Measurements from ENCODE around the gene FSTL5.
"Not testable (repeated sequence)": the region's sequence is repeated elsewhere in the genome, so short reads cannot be mapped to it uniquely, and the experiment has no call there.

The FSTL5 gene

DNA sequence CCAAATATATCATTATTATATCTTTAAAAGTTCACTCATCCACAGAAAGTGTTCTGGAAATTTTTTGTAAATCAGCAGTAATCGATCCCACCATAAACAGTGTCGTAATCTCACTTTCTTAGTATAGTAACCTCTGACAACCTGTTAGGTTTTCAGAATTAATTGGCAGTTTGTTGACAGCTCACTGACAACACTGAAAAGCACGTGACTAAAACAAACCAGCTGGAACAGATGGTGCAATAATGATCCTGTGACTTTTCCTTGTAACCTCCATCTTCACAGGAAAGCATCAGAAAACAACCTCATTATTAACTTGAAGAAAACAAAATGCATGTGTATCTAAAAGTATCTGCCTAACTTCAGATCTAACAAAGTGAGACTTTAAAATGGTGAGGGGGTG lies 48.5 kb downstream of the FSTL5 start:
- TF ChIP-seq, protein P1, sequence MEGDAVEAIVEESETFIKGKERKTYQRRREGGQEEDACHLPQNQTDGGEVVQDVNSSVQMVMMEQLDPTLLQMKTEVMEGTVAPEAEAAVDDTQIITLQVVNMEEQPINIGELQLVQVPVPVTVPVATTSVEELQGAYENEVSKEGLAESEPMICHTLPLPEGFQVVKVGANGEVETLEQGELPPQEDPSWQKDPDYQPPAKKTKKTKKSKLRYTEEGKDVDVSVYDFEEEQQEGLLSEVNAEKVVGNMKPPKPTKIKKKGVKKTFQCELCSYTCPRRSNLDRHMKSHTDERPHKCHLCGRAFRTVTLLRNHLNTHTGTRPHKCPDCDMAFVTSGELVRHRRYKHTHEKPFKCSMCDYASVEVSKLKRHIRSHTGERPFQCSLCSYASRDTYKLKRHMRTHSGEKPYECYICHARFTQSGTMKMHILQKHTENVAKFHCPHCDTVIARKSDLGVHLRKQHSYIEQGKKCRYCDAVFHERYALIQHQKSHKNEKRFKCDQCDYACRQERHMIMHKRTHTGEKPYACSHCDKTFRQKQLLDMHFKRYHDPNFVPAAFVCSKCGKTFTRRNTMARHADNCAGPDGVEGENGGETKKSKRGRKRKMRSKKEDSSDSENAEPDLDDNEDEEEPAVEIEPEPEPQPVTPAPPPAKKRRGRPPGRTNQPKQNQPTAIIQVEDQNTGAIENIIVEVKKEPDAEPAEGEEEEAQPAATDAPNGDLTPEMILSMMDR (IDR thresholded peaks at IDR 0.05; ENCODE audit: insufficient read depth, low read length, missing control alignments), result no peak
- H3K4me3 ChIP-seq (ENCODE audit: low read depth, low read length), result no peak overlapping the region
- POLR2A ChIA-PET, result no interaction called here
- CTCF ChIA-PET, result no interaction called here
- DNase-seq (ENCODE audit: low read depth, low spot score), result no peak

DNA sequence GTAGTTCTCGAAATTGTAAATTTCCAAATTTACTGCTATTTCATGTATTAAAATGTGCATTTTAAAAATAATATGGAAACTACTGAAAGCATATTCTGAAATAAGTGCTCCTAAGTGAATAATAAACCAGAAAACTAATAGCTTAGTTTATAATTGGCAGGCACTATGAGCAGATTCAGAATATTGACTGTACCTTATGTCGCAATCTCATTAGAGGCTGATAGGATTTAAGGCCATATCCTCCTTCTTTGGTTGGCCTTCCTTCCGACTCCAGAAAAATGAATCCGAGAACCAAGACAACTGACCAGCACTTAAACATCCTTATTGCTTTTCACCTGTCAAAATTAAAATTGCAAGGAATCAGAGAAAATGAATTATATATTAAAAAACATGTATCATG lies 52.7 kb downstream of the FSTL5 start:
- no peak for DNase-seq (ENCODE audit: low read depth, low spot score)
- ChIA-PET CTCF (no interaction called here), POLR2A (no interaction called here)
- H3K4me3 ChIP-seq (ENCODE audit: low read depth, low read length), result no peak overlapping the region
- TF ChIP-seq, protein P1 (IDR thresholded peaks at IDR 0.05; ENCODE audit: insufficient read depth, low read length, missing control alignments), result no peak

DNA sequence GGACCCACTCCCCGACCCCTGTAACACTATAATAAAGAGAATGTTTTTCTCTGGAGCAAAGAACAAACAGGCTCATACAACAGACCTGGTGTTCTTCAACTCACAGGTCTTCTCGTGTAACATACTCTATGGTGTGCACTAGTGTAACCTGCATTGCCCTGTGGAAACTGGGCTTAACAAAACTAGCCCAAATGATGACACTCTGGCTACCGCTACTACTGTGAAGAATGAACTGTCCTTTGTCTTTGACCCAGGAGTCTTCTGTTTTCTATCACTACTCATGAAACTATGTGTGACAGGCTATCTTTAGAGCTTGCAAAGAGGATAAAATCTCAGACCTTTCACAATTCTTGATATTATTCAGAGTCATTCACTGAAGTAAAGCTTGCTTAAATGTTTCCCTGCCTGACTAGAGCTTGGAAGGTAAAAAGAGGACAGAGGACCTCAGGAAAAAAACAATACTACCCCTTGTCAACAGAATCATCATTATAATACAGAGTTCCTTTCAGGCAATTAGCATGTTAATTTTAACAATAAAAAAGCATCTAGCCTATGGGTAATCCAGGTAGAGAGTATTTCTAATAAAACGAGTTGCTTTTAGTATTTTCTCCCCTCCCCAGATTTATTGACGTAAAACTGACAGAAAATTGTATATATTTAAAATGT lies 59.2 kb downstream of the FSTL5 start:
- TF ChIP-seq, protein P1 (IDR thresholded peaks at IDR 0.05; ENCODE audit: insufficient read depth, low read length, missing control alignments), result no peak
- H3K4me3 ChIP-seq (ENCODE audit: low read depth, low read length), result no peak overlapping the region
- ChIA-PET POLR2A (no interaction called here), CTCF (no interaction called here)
- no peak for DNase-seq (ENCODE audit: low read depth, low spot score)

DNA sequence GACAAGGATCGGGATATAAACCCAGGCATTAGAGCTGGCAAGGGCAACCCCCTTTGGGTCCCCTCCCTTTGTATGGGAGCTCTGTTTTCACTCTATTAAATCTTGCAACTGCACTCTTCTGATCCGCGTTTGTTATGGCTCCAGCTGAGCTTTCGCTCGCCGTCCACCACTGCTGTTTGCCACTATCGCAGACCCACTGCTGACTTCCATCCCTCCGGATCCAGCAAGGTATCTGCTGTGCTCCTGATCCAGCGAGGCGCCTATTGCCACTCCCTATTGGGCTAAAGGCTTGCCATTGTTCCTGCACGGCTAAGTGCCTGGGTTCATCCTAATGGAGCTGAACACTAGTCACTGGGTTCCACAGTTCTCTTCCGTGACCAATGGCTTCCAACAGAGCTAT lies 59.9 kb downstream of the FSTL5 start:
- DNase-seq (ENCODE audit: low read depth, low spot score); H3K4me3 ChIP-seq (ENCODE audit: low read depth, low read length); POLR2A ChIA-PET; CTCF ChIA-PET: not testable (repeated sequence)

DNA sequence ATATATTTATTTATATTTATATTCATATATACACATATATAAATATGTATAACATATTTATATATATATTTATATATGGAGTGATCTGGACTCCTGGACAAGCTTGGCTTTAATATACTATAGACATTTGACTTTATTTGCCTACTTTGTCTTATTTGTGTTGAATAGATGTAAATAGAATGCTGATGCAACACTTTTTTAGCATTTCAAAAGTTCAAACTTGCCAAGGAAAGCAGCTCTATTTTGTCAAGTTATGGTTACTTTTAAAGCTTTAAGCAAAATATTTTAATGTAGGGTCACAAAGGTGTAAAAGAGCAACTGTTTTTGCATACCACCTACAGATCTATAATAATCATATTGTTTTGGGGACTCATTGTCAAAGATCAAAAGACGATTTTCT lies 61.1 kb downstream of the FSTL5 start:
- ChIA-PET POLR2A (no interaction called here), CTCF (no interaction called here)
- no peak for DNase-seq (ENCODE audit: low read depth, low spot score)
- TF ChIP-seq, protein P1 (IDR thresholded peaks at IDR 0.05; ENCODE audit: insufficient read depth, low read length, missing control alignments), result no peak
- H3K4me3 ChIP-seq (ENCODE audit: low read depth, low read length), result no peak overlapping the region

- DNase-seq (ENCODE audit: low read depth, low spot score), result no peak
- H3K4me3 ChIP-seq (ENCODE audit: low read depth, low read length), result no peak overlapping the region
- ChIA-PET POLR2A (no interaction called here), CTCF (no interaction called here)
- TF ChIP-seq, protein P1 (IDR thresholded peaks at IDR 0.05; ENCODE audit: insufficient read depth, low read length, missing control alignments), result no peak
These were observed 62.5 kb downstream of the FSTL5 start for GRCh38 chr4:162101337-162101736.

- TF ChIP-seq, protein P1 (IDR thresholded peaks at IDR 0.05; ENCODE audit: insufficient read depth, low read length, missing control alignments), result no peak
- no peak for DNase-seq (ENCODE audit: low read depth, low spot score)
- CTCF ChIA-PET, result no interaction called here
- POLR2A ChIA-PET, result no interaction called here
- no peak overlapping the region for H3K4me3 ChIP-seq (ENCODE audit: low read depth, low read length)
These were observed 88.1 kb downstream of the FSTL5 start for GRCh38 chr4:162075726-162076125.

Measured in AG04449 (cell line).